Panc1 (cell line): ENCODE data around the gene TVP23A. TPM values are rescaled to one million over a fixed set of nuclear protein-coding genes. Genes with fewer than 3 reads are reported as not detected.
A peak's percentile ranks its signal among the peaks of the same experiment; 100 is the strongest.

Experiments
- ATAC-seq: fragments of 200-7000 bp; cut with Tn5 transposase; 2 replicates; pipeline ENCODE4 v1.9.1; 2020; ENCODE audit warnings: mild to moderate bottlenecking, moderate library complexity
- BruUV-seq: library from RNA; stranded (reverse); fragments of 400-500 nt; replicated peaks from 2 replicates; lab custom pipeline; 2021; lab: Mats Ljungman, UMichigan
- CTCF ChIA-PET: fragments of 300-600 bp; sonication (Branson Sonifier 250); formaldehyde crosslinking; loops from one replicate; lab custom pipeline; 2022; ENCODE audit warnings: antibody characterized with exemption; lab: Charles Lee
- POLR2A ChIA-PET: fragments of 300-600 bp; sonication (Branson Sonifier 250); formaldehyde crosslinking; loops from one replicate; lab custom pipeline; 2022; ENCODE audit warnings: antibody characterized with exemption; lab: Charles Lee
- DNase-seq: peaks from one replicate; pipeline ENCODE4 v3.0.0-alpha.2; 2010; ENCODE audit warnings: low read depth, low spot score
- H3K27ac ChIP-seq: 2 replicates; pipeline ENCODE4 v1.5.1; 2011; ENCODE audit warnings: mild to moderate bottlenecking, low read length, inconsistent platforms
- H3K27me3 ChIP-seq: fragments of 200-500 bp; sonication (Bioruptor generic); 2 replicates; pipeline ENCODE4 v1.6.0; 2014; ENCODE audit warnings: low read length, inconsistent platforms; ENCODE audit not compliant: control insufficient read depth, insufficient read depth
- H3K36me3 ChIP-seq: fragments of 200-500 bp; sonication (Bioruptor generic); 2 replicates; pipeline ENCODE4 v1.5.1; 2014; ENCODE audit warnings: inconsistent platforms, mild to moderate bottlenecking, low read length, moderate library complexity; ENCODE audit not compliant: control insufficient read depth, insufficient read depth
- H3K4me1 ChIP-seq: 2 replicates; pipeline ENCODE4 v1.5.1; 2011; ENCODE audit warnings: inconsistent platforms, mild to moderate bottlenecking, low read length, moderate library complexity; ENCODE audit not compliant: control insufficient read depth, insufficient read depth
- H3K4me3 ChIP-seq, 2 experiments: 2 replicates each; pipeline ENCODE4 v1.5.1; 2011 to 2012; ENCODE audit warnings: low read depth in 2 of 2, low read length in 2 of 2, mild to moderate bottlenecking in 2 of 2, inconsistent platforms in 1 of 2, moderate library complexity in 1 of 2
- H3K9me3 ChIP-seq: fragments of 200-500 bp; sonication (Bioruptor generic); 2 replicates; pipeline ENCODE4 v1.5.1; 2014; ENCODE audit warnings: low read depth, mild to moderate bottlenecking, inconsistent platforms, low read length, moderate library complexity; ENCODE audit not compliant: control insufficient read depth, insufficient read depth
- CTCF ChIP-seq: fragments of 450-650 bp; IDR thresholded peaks from 2 replicates; pipeline ENCODE4 v1.5.1; 2017; ENCODE audit warnings: mild to moderate bottlenecking
- POLR2AphosphoS5 ChIP-seq: IDR thresholded peaks from 2 replicates; pipeline ENCODE4 v1.6.1; 2012; ENCODE audit warnings: mild to moderate bottlenecking, low read depth, low read length, moderate library complexity
- REST ChIP-seq, 2 experiments: IDR thresholded peaks; 2 replicates each; pipeline ENCODE4 v1.6.1; 2011 to 2012; ENCODE audit warnings: low read depth in 2 of 2, control low read depth in 1 of 2, low read length in 1 of 2, mild to moderate bottlenecking in 1 of 2, moderate library complexity in 1 of 2; ENCODE audit not compliant: insufficient read depth in 1 of 2
- SIN3A ChIP-seq: IDR thresholded peaks from 2 replicates; pipeline ENCODE4 v1.6.1; 2012; ENCODE audit warnings: low read depth, mild to moderate bottlenecking, low read length, moderate library complexity, borderline replicate concordance; ENCODE audit not compliant: insufficient read depth
- TCF7L2 ChIP-seq: IDR thresholded peaks from 2 replicates; pipeline ENCODE4 v1.6.1; 2011; ENCODE audit warnings: mild to moderate bottlenecking, low read depth, low read length, inconsistent platforms
- in situ Hi-C: cut with HindIII; loops from 2 replicates; pipeline ENCODE4 v1.10.0; 2016; ENCODE audit warnings: low sequenced_read_pairs, low pct_unique_long_range_greater_than_20kb
- intact Hi-C: fragments of 100-400 bp; cut with micrococcal nuclease; formaldehyde crosslinking; loops from one replicate; pipeline ENCODE4 v1.10.0; 2022; ENCODE audit not compliant: unreplicated experiment
- total RNA-seq: library from RNA; stranded (reverse); gene quantifications from one replicate; pipeline ENCODE4 v1.2.1, GENCODE V29; 2021; ENCODE audit not compliant: unreplicated experiment

The TVP23A gene
- total RNA-seq, 1 experiment from 2014 or later, result not detected

- Histone ChIP-seq H3K27me3 (no peaks in the 10 kb centered on the region), H3K4me3 (no peak overlapping the region), H3K4me1 (peaks cover 13% of the 10 kb centered on the region; the same call in 1 of the 2 replicates), H3K27ac (no peak overlapping the region), H3K36me3 (no peaks in the 10 kb centered on the region), H3K9me3 (no peaks in the 10 kb centered on the region)
- CTCF ChIA-PET, result no interaction called here
- intact Hi-C loops, result no loop called here
- BruUV-seq, result no TSS peak
- TF ChIP-seq REST (IDR thresholded peaks at IDR 0.05; ENCODE audit: insufficient read depth in 1 of 2, low read depth in 2 of 2, low read length in 1 of 2) (no peak), SIN3A (no peak), CTCF (no peak), POLR2AphosphoS5 (no peak), TCF7L2 (no peak)
- DNase-seq, result no peak
- in situ Hi-C loops, result no loop called here
- no peak for ATAC-seq
- POLR2A ChIA-PET, result no interaction called here
Observed at GRCh38 chr16:10745841-10746240, 72.8 kb downstream of the TVP23A start.

GRCh38 chr16:10744370-10745030, 74.1 kb downstream of the TVP23A start:
- no peak for TF ChIP-seq CTCF
- no peak for TF ChIP-seq POLR2AphosphoS5
- TF ChIP-seq TCF7L2, result no peak
- no peak for TF ChIP-seq SIN3A
- TF ChIP-seq REST (IDR thresholded peaks at IDR 0.05; ENCODE audit: insufficient read depth in 1 of 2, low read depth in 2 of 2, low read length in 1 of 2), result no peak
- intact Hi-C loops, result no loop called here
- POLR2A ChIA-PET, result interaction anchor here (0.6 to 0.7 kb wide), 2 partner anchors 355 to 1093 kb away, joined by 3 to 5 read pairs; no protein-coding TSS in a partner anchor
- peak overlapping the region; percentile 60 to 87 for H3K4me3 ChIP-seq
- no peaks in the 10 kb centered on the region for H3K9me3 ChIP-seq
- in situ Hi-C loops, result no loop called here
- BruUV-seq, result TSS peak; percentile 96
- CTCF ChIA-PET, result no interaction called here
- H3K4me1 ChIP-seq, result peaks cover 13% of the 10 kb centered on the region; the same call in 1 of the 2 replicates
- ATAC-seq (peak; percentile 9), DNase-seq (no peak)
- H3K27ac ChIP-seq, result peak overlapping the region; percentile 81
- no peaks in the 10 kb centered on the region for H3K36me3 ChIP-seq
- H3K27me3 ChIP-seq, result no peaks in the 10 kb centered on the region
